NCI-H146 treated with DMSO at 0.1 percent for 48 hours (cell line): ENCODE data around the gene IVD.

Experiments
- DNase-seq: peaks from one replicate; lab custom pipeline; 2025; ENCODE audit not compliant: unreplicated experiment; lab: John Stamatoyannopoulos, UW

Gene IVD

DNA sequence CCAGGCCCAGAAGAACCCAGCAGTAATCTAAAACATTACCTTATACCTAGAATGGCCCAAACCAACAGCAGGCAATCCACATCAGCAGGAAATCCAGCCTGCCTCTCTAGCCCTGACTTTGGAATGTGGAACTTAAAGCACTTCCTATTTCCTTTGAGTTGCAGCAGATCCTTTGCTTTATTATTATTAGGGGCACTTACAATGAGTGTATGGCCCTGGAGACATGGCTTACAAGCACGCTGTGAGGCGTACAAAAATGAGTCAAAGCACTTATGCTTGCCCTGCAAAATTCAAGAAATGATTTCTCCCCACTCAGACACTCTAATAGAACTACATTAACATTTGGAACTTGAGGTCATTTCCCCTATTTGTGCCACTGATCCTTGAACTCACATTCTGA lies 32.6 kb upstream of the IVD start:
- no peak for DNase-seq

DNA sequence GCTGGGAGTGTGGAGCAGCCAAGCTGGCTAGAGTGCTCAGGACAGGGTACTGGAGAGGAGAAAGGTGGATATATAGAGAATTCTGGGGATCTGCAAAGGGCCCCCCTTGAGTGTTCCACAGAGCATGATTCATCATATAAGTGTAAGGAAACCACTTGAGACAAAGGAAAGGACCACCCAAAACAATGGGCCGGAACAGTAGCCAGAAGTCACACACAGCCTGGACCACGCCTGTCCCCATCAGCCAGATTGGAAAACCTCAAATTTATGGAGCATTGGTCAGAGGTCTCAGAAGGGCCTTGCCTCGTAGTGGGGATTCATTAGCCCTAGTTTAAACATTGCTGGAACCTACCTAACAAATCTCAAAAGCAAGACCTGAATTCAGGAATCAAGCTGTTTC lies 28.0 kb upstream of the IVD start:
- DNase-seq: no peak

DNA sequence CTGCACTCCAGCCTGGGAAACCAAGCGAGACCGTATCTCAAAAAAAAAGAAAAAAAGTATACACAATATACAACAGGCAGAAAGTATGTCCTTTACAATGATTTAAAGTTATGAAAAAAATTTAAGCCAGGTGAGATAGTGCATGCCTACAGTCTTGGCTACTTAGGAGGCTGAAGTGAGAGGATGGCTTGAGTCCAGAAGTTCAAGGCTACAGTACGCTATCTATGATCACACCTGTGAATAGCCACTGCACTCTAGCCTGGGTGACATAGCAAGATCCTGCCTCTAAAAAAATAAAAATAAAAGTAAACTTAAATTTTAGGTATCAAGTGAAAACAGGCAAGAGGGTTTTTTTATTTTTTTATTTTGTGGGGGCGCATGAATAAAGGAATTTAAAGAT lies 26.2 kb upstream of the IVD start:
- no peak for DNase-seq

DNA sequence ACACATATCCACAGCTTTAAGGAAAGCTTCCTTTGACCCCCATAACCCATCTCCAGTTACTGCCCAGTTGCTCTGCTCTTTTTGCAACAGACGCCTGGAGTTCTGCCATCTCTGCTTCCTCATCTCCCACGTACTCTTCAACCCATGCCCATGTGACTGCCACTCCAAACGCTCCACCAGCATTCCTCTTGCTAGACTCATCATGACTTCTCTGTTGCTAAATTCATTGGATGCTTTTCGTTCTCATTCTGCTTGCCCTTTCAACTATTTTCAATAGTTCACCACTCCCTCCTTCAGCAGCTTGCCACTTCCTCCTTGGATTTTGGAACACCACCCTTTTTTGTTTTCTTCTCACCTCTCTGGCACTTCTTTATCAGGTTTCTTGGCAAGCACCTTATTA lies 25.7 kb upstream of the IVD start:
- no peak for DNase-seq

DNA sequence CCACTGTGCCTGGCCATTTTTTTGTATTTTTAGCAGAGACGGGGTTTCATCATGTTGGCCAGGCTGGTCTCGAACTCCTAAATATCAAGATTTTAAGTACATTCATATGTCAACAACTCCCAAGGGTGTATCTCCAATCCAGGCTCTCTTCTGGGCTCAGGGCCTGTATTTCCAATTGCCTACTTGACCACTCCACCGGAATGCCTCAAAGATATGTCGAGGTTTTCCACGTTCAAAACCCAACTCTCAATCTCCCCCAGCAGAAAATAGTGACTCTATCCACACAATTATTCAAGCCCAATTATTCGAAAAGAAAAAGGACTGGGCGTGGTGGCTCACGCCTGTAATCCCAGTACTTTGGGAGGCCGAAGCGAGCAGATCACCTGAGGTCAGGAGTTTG lies 25.0 kb upstream of the IVD start:
- no peak for DNase-seq

DNA sequence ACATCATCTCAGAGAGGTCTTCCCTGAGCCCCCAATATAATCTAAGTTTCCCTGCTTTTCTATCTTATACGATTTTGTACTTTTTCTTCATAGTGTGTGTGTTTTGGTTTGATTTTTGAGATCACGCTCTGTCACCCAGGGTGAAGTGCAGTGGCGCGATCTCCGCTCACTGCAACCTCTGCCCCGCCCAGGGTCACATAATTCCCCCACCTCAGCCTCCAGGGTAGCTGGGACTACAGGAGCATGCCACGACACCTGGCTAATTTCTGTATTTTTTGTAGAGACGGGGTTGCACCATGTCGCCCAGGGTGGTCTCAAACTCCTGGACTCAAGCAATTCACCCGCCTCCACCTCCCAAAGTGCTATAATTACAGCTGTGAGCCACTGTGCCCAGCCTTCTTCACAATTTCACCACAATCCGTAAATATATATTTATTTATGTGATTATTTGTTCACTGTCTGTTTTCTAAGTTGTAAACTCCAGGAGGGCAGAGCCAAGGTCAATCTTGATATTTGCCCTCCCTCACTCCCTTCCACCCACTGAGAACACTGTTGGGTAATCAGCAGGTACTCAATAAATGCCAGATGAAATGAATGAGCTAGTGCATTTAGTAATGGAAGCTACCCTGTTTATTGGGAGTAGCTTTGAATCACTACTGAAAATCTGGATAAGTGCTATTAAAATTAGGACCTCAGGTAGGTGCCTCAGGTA lies 23.6 kb upstream of the IVD start:
- no peak for DNase-seq

DNA sequence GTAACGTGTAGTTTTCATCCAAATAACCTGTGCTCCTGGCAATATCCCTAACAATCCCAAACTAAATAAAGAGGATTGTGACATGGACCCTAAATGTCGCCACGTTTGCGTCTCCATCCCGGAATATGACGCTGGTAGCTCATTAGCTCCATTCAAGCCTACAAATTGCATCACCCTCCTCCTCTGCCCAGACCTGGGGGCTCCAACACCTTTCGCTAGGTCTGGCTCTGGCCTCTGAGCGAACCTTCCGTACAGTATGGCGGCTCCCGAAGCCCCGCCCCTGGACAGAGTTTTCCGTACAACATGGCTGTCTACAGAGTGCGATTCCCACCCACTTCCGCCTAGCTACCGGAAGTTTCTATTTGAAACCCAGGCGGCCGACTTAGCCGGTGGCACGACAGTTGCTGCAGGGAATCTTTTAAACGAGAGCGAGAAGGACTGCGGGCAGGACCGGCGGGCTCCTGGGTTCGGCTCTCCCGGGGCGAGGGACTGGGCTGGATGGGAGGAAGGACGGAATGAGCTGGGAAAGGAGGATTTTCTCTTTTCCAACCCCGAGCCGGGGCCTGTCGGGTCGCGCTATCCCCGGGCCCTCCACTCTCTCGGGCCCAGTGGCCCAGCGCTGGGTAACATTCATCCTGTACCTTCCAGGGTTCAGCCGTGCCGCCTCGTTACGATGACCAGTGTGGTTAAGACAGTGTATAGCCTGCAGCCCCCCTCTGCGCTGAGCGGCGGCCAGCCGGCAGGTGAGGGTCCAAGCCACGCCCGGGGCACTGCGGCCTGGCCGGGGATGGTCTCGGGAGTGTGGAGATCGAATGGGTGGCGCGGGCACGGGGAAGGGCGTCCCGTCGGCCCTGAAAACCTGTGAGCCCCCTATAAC lies 22.8 kb upstream of the IVD start, which contains the start of gene KNSTRN:
Gene KNSTRN, plus strand, starts transcription at position 142 of the 877 bp plus-strand sequence. Its CDS starts 115 bp downstream, at position 257.
- DNase-seq: peak; percentile 82

DNA sequence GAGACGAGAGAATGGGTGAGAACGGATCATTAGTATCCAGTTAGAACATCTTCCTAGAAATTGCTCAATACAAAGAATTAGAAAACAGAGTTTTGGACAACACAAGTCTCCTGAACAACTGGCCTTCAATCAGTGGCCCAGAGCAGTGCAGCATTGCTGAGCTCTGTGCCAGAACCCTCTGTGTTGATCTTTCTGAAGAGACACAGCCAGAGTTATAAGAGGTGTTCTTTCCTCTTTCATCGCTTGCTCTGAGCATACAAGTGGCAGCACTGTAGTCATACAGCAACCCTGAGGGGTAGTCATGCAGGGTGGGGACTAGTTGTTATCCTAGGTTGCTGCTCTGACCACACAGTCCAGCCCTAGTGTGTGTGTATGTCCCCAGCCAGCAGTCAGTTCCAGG lies 19.1 kb upstream of the IVD start:
- no peak for DNase-seq

DNA sequence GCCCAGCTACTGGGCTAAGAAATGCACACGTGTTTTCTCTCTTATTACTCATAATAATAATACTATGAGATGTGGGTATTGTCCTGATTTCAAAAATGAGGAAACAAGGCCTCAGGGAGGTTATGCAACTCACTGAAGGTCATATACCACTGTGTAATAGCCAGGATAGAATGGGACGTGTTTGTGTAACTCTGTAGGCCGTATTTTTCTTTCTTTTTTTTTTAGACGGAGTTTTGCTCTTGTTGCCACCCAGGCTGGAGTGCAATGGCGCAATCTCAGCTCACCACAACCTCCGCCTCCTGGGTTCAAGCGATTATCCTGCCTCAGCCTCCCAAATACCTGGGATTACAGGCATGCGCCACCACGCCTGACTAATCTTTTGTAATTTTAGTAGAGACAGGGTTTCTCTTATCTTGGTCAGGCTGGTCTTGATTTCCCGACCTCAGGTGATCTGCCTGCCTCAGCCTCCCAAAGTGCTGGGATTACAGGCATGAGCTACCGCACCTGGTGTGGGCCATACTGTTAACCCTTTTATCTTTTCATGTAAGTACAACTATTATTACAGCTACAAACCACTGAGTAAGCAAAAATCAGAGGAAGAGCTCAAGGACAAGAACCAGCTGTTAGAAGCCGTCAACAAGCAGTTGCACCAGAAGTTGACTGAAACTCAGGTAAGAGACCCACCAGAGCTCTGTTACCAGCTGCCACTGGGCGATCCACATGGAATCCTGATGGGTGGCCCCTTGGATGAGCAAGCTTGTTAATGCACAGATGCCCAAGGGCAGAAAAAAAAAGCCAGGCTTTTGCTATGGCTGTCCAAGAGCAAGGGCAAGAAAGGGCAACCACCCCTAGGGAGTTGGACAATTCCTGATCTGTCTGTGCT lies 16.4 kb upstream of the IVD start:
- no peak for DNase-seq

DNA sequence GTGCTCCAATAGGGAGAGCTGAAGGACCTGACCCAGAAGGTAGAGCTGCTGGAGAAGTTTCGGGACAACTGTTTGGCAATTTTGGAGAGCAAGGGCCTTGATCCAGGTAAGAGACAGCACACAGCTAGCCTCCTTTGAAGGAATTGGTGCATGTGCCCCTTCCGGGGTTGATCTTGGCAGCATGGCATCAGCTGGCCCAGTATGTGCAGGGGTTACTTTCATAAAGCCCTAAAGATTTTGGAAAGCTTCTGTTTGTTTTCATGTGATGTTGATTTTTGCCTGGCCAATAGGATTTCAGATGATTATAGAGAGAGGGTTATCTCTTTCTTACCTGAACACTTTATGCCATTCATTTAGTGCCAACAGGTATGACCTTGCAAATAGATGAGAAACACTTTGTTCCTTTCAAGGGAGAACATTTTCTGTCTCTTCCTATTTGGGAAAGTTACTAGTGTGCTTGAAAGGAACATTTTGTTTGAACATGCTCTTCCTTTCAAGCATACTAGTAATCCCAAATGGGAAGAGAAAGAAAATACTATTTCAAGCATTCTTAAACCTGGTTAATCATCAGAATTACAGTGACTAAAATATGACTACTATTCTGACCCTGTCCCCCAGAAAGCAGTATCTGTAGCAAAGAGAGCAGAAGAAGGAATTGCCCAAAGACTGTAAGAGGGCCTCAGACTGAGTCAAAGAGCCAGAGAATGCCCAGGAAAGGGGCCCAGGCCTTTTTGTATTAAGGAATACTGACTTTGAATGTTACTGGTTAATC lies 15.6 kb upstream of the IVD start:
- no peak for DNase-seq

DNA sequence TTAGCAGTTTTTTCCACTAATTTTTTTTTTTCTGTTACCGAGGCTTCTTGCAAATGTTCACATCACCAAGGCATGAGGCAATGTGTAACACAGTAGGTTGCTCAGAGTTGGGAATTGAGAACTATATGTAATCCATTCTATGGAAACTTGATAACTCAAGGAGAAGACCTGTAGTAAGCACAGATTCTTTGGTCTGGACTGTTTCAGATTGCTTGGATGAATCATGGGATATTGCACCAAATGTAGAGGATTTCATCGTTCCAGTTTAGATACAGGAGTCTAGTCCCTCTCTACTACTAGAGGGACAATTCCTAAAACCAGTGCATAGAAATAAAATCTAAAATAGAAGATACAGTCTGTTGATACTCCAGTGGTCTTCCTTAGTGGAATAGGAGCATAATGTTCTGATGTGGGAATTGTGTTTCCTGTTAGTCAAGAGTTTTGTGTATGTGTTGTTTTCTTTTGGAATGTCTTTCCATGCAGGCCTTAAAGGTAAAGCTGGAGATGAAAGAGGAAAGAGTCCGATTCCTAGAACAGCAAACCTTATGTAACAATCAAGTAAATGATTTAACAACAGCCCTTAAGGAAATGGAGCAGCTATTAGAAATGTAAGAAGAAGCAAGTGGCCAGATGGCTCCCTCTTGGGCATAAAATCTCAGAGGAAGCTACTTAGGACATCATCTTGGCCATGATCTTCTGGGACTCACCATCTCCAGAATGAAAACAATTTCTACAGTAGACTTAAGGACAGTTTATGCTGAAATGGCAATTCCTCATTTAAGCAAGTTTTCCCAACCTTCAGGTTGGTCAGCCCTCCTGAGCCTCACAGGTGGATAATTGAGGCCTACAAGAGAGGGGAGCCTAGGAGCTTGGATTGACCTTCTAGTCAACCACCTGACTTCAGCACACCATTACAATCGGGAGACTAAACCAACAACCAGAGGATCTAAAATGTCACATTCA lies 12.3 kb upstream of the IVD start:
- no peak for DNase-seq

DNA sequence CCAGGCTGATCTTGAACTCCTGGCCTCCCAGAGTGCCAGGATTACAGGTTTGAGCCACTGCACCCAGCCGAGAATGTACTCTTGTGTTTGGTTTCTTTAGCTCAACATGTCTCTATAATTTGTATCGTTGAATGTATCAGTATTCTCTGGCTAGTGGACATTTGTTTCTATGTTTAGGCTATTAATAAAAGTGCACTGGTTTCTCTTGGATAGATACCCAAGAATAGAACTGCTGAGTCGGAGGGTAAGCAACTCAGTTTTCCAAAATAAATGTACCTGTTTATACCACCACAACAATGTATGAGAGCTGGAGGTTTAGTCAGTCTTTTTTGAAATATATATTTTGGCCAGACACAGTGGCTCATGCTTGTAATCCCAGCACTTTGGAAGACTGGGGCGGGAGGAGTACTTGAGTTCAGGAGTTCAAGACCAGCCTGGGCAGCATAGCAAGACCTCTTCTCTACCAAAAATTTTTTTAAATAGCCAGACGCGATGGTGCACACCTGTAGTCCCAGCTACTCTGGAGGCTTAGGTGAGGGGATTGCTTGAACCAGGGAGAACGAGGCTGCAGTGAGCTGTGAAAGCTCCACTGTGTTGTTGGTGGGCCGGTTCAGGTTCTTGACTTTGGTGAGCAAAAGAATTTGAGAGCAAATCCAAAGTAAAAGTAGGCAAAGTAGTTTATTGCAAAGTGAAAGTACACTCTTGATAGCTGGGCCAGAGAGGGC lies 7.7 kb upstream of the IVD start:
- DNase-seq: no peak

DNA sequence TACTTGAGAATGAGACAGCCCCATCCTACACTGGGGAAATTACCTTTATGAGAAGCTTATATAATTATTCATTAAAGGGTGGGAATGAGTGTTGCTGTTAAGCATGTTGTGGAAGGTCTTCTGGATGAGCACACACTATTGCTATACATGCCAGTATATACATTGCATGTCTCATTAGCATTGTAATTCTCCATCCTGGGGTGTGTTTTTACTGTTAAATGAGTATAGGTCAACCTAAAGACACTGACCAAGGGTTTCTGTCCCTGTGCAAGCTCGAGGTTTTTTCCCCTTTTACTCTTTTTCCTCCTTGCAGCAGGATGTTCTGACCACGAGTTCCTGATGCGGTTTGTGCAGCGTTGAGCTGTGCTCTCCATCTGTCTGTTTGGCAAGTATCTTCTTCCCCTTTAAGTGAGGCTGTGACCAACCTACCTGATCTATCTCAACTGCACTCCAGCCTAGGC lies 7.2 kb upstream of the IVD start:
- no peak for DNase-seq

DNA sequence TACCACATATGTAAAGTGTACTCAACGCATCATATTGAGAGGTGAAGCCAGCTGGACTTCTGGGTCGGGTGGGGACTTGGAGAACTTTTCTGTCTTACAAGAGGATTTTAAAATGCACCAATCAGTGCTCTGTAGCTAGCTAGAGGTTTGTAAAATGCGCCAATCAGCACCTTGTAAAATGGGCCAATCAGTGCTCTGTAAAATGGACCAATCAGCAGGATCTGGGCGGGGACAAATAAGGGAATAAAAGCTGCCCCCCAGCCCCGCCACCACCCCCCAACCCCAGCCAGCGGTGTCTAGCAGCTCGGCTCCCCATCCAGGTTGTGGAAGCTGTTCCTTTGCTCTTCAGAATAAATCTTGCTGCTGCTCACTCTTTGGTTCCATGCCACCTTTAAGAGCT lies 6.2 kb upstream of the IVD start:
- DNase-seq: no peak

DNA sequence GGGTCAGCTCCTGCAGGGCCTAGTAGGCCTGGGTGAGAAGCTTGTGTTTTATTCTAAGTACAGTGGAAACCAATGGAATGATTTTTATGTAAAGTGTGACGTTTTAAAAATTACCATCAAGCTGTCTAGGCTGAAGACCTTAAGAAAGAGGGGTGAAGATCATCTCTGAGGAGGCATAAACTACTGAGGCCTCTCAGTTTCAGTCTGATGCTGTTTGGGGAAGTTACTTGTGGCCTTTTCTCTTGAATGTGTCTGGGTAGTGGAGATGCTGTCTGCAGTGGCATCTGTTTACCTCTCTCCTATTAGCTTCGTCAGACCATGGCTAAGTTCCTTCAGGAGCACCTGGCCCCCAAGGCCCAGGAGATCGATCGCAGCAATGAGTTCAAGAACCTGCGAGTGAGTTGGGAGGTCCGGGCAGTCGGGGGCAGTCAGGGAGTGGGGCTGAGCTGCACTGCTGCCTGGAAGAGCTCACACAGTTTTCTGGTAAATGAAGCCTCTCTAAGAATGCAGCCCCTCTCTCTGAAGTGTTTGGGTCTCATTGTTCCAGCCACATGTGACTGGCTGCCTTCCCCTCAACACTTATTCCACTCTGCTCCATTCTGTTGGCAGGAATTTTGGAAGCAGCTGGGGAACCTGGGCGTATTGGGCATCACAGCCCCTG lies 1.9 kb downstream of the IVD start:
- no peak for DNase-seq

DNA sequence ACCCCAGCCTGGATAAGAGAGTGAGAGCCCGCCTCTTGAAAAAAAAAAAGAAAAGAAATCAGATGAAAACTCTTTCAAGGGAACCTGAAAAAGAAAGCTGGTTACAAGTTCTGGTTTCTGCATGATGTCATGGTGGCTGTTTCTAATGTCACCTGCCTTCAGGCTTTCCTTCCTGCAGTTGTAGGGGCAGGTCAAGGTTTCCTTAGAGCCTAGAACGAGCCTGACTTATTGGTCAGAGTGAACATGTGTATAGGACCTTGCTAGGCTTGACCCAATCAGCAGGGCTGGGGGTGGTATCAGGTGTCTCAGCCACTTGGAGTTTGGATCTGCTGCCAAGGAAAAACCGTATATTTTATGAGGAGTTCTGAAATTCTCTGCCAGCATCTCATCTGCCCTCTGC lies 3.8 kb downstream of the IVD start:
- no peak for DNase-seq

DNA sequence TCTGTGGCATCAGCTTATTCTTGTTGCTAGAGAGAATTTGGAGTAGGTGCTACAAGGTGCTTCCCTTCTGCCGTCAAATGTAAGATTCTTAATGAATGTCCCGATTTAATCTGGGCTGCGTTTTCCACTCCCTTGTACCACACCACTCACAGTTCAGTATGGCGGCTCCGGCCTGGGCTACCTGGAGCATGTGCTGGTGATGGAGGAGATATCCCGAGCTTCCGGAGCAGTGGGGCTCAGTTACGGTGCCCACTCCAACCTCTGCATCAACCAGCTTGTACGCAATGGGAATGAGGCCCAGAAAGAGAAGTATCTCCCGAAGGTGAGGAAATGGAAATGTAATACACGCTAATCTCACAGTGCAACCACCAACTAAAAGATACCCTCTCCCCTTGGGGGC lies 4.9 kb downstream of the IVD start:
- DNase-seq: no peak

DNA sequence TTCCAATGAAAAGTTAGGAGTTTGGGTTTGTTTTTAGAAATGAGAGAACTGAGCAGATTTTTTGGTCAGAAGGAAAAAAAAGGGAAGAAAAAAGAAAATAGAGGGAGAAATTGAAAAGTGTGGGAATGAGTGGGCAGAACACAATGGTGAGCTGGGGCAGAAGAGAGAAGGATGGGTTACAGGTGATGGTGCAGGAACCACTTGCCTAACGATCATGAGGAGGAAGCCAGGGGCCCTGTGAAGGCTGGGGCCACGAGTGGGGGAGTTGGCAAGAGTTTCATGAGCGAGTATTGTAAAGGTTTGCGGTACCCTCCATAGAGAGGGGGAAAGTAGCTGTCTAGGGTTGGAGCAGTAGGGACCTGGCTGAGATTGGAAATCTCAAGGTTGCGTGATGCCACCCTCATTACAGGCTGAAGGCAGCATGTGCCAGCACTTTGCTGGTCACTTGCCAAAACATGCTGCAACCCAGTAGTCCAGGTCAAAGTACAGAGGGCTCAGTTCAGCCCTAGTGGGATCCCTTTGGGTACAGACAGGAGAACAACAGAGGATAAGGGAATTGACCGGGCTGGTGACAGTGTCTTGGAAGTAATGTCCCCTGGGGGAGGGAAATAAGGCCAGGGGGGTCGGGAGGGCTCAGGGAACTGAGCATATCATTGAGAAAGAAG lies 6.6 kb downstream of the IVD start:
- no peak for DNase-seq
